A673 (cell line): ENCODE measurements around the gene PAPPA. TPM values are rescaled to one million over a fixed set of nuclear protein-coding genes. Genes with fewer than 3 reads are reported as not detected.

Experiments
- BruUV-seq: library from RNA; stranded (reverse); fragments of 400-500 nt; replicated peaks from 2 replicates; lab custom pipeline; 2021; lab: Mats Ljungman, UMichigan
- CTCF ChIA-PET: fragments of 300-600 bp; sonication (Branson Sonifier 250); formaldehyde crosslinking; loops from one replicate; lab custom pipeline; 2022; ENCODE audit warnings: antibody characterized with exemption; lab: Charles Lee
- POLR2A ChIA-PET: fragments of 300-600 bp; sonication (Branson Sonifier 250); formaldehyde crosslinking; loops from one replicate; lab custom pipeline; 2022; ENCODE audit warnings: antibody characterized with exemption; ENCODE audit not compliant: low non-redundant PET; lab: Charles Lee
- DNase-seq: peaks from one replicate; pipeline ENCODE4 v3.0.0-alpha.2; 2015; ENCODE audit warnings: low spot score
- H3K27ac ChIP-seq: fragments of 200-600 bp; sonication (generic); 2 replicates; pipeline ENCODE4 v1.5.1; 2016; ENCODE audit warnings: mixed run types, low read depth, mild to moderate bottlenecking, mixed read lengths, antibody characterized with exemption, low read length; ENCODE audit not compliant: poor library complexity, severe bottlenecking
- H3K27me3 ChIP-seq: fragments of 200-600 bp; sonication (generic); replicated peaks from 2 replicates; pipeline ENCODE4 v1.6.1; 2017; ENCODE audit warnings: mixed run types, low read depth, mild to moderate bottlenecking, mixed read lengths, antibody characterized with exemption, low read length; ENCODE audit not compliant: insufficient read depth, poor library complexity
- H3K36me3 ChIP-seq: fragments of 200-600 bp; sonication (generic); 2 replicates; pipeline ENCODE4 v1.6.1; 2016; ENCODE audit warnings: mixed run types, mild to moderate bottlenecking, mixed read lengths, antibody characterized with exemption, low read length; ENCODE audit not compliant: insufficient read depth, poor library complexity, severe bottlenecking
- H3K4me1 ChIP-seq: fragments of 200-600 bp; sonication (generic); 2 replicates; pipeline ENCODE4 v1.6.1; 2017; ENCODE audit warnings: mixed run types, mild to moderate bottlenecking, mixed read lengths, antibody characterized with exemption, low read length; ENCODE audit not compliant: insufficient read depth, poor library complexity, severe bottlenecking
- H3K4me3 ChIP-seq: fragments of 200-600 bp; sonication (generic); 2 replicates; pipeline ENCODE4 v1.5.1; 2016; ENCODE audit warnings: low read depth, mixed run types, mild to moderate bottlenecking, mixed read lengths, low read length; ENCODE audit not compliant: poor library complexity, severe bottlenecking
- H3K9me3 ChIP-seq: fragments of 200-600 bp; sonication (generic); 2 replicates; pipeline ENCODE4 v1.6.1; 2016; ENCODE audit warnings: mixed run types, low read depth, mild to moderate bottlenecking, mixed read lengths, antibody characterized with exemption, low read length; ENCODE audit not compliant: poor library complexity, severe bottlenecking
- EZH2 ChIP-seq: fragments of 200-600 bp; sonication (generic); IDR thresholded peaks from 2 replicates; pipeline ENCODE4 v1.6.1; 2017; ENCODE audit warnings: borderline replicate concordance, low read depth, mild to moderate bottlenecking, mixed read lengths, antibody characterized with exemption, low read length; ENCODE audit not compliant: poor library complexity, severe bottlenecking
- intact Hi-C: fragments of 100-400 bp; cut with micrococcal nuclease; formaldehyde crosslinking; loops from one replicate; pipeline ENCODE4 v1.10.0; 2022; ENCODE audit not compliant: unreplicated experiment
- total RNA-seq: library from RNA; stranded (reverse); gene quantifications from 2 replicates; pipeline ENCODE4 v1.2.3, GENCODE V29; 2021
- TF ChIP-seq, protein P1 (sequence below): fragments of 300-800, 200-600 bp; sonication (generic); conservative IDR thresholded peaks from 2 replicates; pipeline ENCODE4 v1.5.1; 2017; ENCODE audit warnings: low read depth, mild to moderate bottlenecking, antibody characterized with exemption, low read length, moderate library complexity, mixed read lengths

Gene PAPPA
- total RNA-seq, 1 experiment from 2014 or later = 47.4 TPM

DNA sequence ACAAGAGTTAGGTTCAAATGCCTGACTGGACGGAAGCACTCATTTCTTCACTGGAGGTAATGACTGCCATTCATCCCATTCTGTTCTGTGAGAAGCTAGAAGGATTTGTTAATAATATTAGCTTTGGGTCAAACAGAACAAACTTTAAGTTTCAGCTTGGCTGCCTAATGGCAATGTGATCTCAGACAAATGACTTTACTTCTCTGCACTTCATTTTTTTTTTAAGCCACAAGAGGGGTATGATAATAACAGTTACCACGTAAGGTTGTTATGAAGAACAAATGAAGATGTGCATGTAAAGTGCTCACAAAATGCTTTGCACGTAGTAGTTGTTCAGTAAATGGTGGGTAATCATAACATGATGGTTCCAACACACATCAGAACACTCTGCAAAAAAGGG lies 199.4 kb downstream of the PAPPA start:
- TF ChIP-seq EZH2 = no peak
- TF ChIP-seq, protein P1, sequence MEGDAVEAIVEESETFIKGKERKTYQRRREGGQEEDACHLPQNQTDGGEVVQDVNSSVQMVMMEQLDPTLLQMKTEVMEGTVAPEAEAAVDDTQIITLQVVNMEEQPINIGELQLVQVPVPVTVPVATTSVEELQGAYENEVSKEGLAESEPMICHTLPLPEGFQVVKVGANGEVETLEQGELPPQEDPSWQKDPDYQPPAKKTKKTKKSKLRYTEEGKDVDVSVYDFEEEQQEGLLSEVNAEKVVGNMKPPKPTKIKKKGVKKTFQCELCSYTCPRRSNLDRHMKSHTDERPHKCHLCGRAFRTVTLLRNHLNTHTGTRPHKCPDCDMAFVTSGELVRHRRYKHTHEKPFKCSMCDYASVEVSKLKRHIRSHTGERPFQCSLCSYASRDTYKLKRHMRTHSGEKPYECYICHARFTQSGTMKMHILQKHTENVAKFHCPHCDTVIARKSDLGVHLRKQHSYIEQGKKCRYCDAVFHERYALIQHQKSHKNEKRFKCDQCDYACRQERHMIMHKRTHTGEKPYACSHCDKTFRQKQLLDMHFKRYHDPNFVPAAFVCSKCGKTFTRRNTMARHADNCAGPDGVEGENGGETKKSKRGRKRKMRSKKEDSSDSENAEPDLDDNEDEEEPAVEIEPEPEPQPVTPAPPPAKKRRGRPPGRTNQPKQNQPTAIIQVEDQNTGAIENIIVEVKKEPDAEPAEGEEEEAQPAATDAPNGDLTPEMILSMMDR = no peak
- Histone ChIP-seq H3K36me3 (peaks cover 88% of the 10 kb centered on the region), H3K27me3 (no peaks in the 10 kb centered on the region), H3K27ac (no peak overlapping the region), H3K9me3 (no peaks in the 10 kb centered on the region), H3K4me3 (no peak overlapping the region), H3K4me1 (no peaks in the 10 kb centered on the region)
- ChIA-PET CTCF (no interaction called here), POLR2A (no interaction called here)
- DNase-seq = no peak
- no TSS peak for BruUV-seq
- intact Hi-C loops = no loop called here

DNA sequence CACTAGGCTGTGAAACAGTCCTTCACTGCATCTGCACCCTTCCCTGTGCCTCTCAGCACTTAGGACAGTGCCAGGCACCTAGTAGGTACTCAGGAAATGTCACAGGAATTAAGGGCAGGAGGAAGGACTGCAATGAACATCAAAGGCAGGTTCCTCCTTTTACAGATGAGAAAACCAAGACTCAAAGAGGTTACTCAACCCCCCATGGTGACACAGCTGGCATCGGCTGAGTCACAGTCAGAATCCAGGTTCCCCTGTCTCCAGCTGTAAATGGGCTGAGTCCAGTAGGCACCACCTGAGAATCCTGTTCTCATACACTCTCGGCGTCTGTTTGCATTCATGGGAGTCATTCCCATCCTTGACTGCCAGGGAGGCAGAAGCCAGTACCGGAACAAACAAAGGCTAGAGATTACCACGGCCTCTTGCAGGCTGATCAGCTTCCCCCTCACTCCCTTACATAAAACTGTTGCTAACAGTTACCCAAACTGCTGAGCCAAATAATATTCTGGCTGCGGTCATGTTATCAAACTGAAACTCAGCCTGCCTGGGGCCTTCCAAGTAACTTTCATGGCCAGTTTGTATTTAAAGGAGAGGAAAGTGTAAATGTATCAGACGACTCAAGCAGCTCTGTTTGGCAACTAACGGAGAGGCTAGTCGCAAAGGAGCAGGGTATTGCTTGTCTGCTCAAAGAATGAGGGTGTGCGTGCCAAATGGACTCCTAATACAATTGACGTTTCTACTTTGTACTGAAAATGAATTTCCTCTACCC lies 201.7 kb downstream of the PAPPA start:
- no peak overlapping the region for H3K4me3 ChIP-seq
- peaks cover 3% of the 10 kb centered on the region for H3K4me1 ChIP-seq
- TF ChIP-seq, protein P1 = no peak
- intact Hi-C loops = no loop called here
- peaks cover 81% of the 10 kb centered on the region for H3K36me3 ChIP-seq
- H3K27ac ChIP-seq = no peak overlapping the region
- ChIA-PET POLR2A (no interaction called here), CTCF (no interaction called here)
- BruUV-seq = no TSS peak
- H3K9me3 ChIP-seq = no peaks in the 10 kb centered on the region
- no peaks in the 10 kb centered on the region for H3K27me3 ChIP-seq
- DNase-seq = no peak

DNA sequence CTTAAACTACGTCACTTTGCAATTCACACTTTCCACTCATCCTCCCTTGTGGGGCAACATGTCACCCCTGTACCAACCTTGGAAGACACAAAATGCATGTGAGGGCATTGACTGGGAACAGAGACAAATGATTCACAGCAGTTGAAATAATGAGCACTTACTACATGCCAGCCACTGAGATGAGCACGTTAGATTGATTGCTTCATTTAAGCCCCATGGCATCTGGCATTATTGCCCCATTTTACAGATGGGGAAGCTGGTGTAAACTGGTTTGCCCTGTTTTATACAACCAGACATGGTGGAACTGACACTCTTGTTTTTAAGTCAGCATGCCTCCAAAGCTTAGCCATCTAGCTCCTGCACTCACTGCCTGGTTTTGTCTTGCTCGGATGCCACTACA lies 204.7 kb downstream of the PAPPA start:
- CTCF ChIA-PET = no interaction called here
- Histone ChIP-seq H3K4me1 (peaks cover 8% of the 10 kb centered on the region), H3K27me3 (no peaks in the 10 kb centered on the region), H3K4me3 (no peak overlapping the region), H3K27ac (no peak overlapping the region), H3K9me3 (no peaks in the 10 kb centered on the region), H3K36me3 (peaks cover 88% of the 10 kb centered on the region)
- POLR2A ChIA-PET = no interaction called here
- no TSS peak for BruUV-seq
- no peak for DNase-seq
- no peak for TF ChIP-seq EZH2
- TF ChIP-seq, protein P1 = no peak
- intact Hi-C loops = no loop called here
